Brain microvascular endothelial cell (primary cell): ENCODE measurements around the gene UROC1.

Source experiments
- DNase-seq: peaks from one replicate; pipeline ENCODE4 v3.0.0-alpha.2; 2020
- H3K27ac ChIP-seq: fragments of 250-450 bp; sonication (Bioruptor Pico); 2 replicates; pipeline ENCODE4 v1.5.1; 2020; ENCODE audit warnings: mild to moderate bottlenecking, moderate library complexity
- H3K27me3 ChIP-seq: fragments of 250-450 bp; sonication (Bioruptor Pico); replicated peaks from 2 replicates; pipeline ENCODE4 v1.5.1; 2020; ENCODE audit warnings: mild to moderate bottlenecking
- H3K36me3 ChIP-seq: fragments of 250-450 bp; sonication (Bioruptor Pico); replicated peaks from 2 replicates; pipeline ENCODE4 v1.5.1; 2020; ENCODE audit warnings: mild to moderate bottlenecking
- H3K4me3 ChIP-seq: 2 replicates; pipeline ENCODE4 v1.5.1; 2011; ENCODE audit warnings: low read depth, mild to moderate bottlenecking, control low read depth, low read length, moderate library complexity
- CTCF ChIP-seq: IDR thresholded peaks from 2 replicates; pipeline ENCODE4 v1.5.1; 2011; ENCODE audit warnings: low read depth, mild to moderate bottlenecking, moderate library complexity, low read length, control low read depth, inconsistent platforms; ENCODE audit errors: missing control alignments
- in situ Hi-C: cut with HindIII; loops from 2 replicates; pipeline ENCODE4 v1.10.0; 2017; ENCODE audit warnings: low sequenced_read_pairs, low pct_ligation_motif_present

The UROC1 gene

GRCh38 chr3:126456766-126457388, 60.7 kb downstream of the UROC1 start:
- in situ Hi-C loops, result no loop called here
- TF ChIP-seq CTCF, result no peak
- H3K4me3 ChIP-seq, result no peak overlapping the region
- no peak for DNase-seq
- H3K36me3 ChIP-seq, result peaks cover 43% of the 10 kb centered on the region
- H3K27ac ChIP-seq, result no peak overlapping the region
- no peaks in the 10 kb centered on the region for H3K27me3 ChIP-seq

GRCh38 chr3:126456211-126456610, 61.4 kb downstream of the UROC1 start:
- no peak for TF ChIP-seq CTCF
- Histone ChIP-seq H3K27ac (no peak overlapping the region), H3K36me3 (peaks cover 40% of the 10 kb centered on the region), H3K27me3 (no peaks in the 10 kb centered on the region), H3K4me3 (no peak overlapping the region)
- no peak for DNase-seq
- in situ Hi-C loops, result no loop called here

- in situ Hi-C loops, result no loop called here
- DNase-seq, result no peak
- no peak overlapping the region for H3K27ac ChIP-seq
- H3K4me3 ChIP-seq, result no peak overlapping the region
- H3K36me3 ChIP-seq, result peaks cover 29% of the 10 kb centered on the region
- TF ChIP-seq CTCF, result no peak
- H3K27me3 ChIP-seq, result no peaks in the 10 kb centered on the region
These were observed 63.0 kb downstream of the UROC1 start for GRCh38 chr3:126454437-126455198.

- no peaks in the 10 kb centered on the region for H3K27me3 ChIP-seq
- peaks cover 25% of the 10 kb centered on the region for H3K36me3 ChIP-seq
- DNase-seq, result no peak
- H3K27ac ChIP-seq, result no peak overlapping the region
- no peak for TF ChIP-seq CTCF
- in situ Hi-C loops, result no loop called here
- H3K4me3 ChIP-seq, result no peak overlapping the region
These were observed 63.5 kb downstream of the UROC1 start for GRCh38 chr3:126454025-126454424.

GRCh38 chr3:126452213-126452612, 65.4 kb downstream of the UROC1 start:
- no peaks in the 10 kb centered on the region for H3K27me3 ChIP-seq
- H3K27ac ChIP-seq, result no peak overlapping the region
- peaks cover 18% of the 10 kb centered on the region for H3K36me3 ChIP-seq
- TF ChIP-seq CTCF, result no peak
- no peak for DNase-seq
- no peak overlapping the region for H3K4me3 ChIP-seq
- in situ Hi-C loops, result no loop called here
